ENCODE data around the gene FAM110C. TPM values are rescaled to one million over a fixed set of nuclear protein-coding genes. Genes with fewer than 3 reads are reported as not detected.
"Not testable (repeated sequence)": the region's sequence is repeated elsewhere in the genome, so short reads cannot be mapped to it uniquely, and the experiment has no call there.

Gene FAM110C
- total RNA-seq: under 1 TPM; 0.51 to 0.96 TPM

- ChIA-PET CTCF (interaction anchor here (0.8 kb wide), 1 partner anchor 35 kb away, joined by 3 read pairs; no protein-coding TSS in a partner anchor), POLR2A (no interaction called here)
- intact Hi-C loops (cut with DNase I, micrococcal nuclease): no loop called here
- DNase-seq (peak; percentile 59), ATAC-seq (peak; percentile 60)
- peaks cover 14% of the 10 kb centered on the region for H3K4me1 Mint-ChIP-seq
- peak within 1 kb of the TSS; percentile 66 for H3K4me3 Mint-ChIP-seq
- peak within 1 kb of the TSS; percentile 27 for H3K27ac Mint-ChIP-seq
- peaks cover 43% of the 10 kb centered on the region for H3K27me3 Mint-ChIP-seq
- no peaks in the 10 kb centered on the region for H3K9me3 Mint-ChIP-seq (ENCODE audit: low read depth)
- H3K36me3 Mint-ChIP-seq (ENCODE audit: low read depth): no peaks in the 10 kb centered on the region
Observed at GRCh38 chr2:46471-47345, at the start of gene FAM110C. FAM110C (minus strand) TSS chr2:46505; CDS start chr2:46385, 120 bp downstream.

GRCh38 chr2:92326-92725, 46.0 kb upstream of the FAM110C start:
- peaks cover 7% of the 10 kb centered on the region for H3K27me3 Mint-ChIP-seq
- no peaks in the 10 kb centered on the region for H3K36me3 Mint-ChIP-seq (ENCODE audit: low read depth)
- intact Hi-C loops (cut with DNase I, micrococcal nuclease): no loop called here
- ChIA-PET CTCF (interaction anchor here (1.0 kb wide), 1 partner anchor 1049 kb away, joined by 5 read pairs; no protein-coding TSS in a partner anchor), POLR2A (no interaction called here)
- DNase-seq: no peak
- ATAC-seq: no peak
- no peak overlapping the region for H3K4me3 Mint-ChIP-seq
- no peak overlapping the region for H3K27ac Mint-ChIP-seq
- H3K9me3 Mint-ChIP-seq (ENCODE audit: low read depth): peaks cover 8% of the 10 kb centered on the region
- no peaks in the 10 kb centered on the region for H3K4me1 Mint-ChIP-seq

GRCh38 chr2:90645-91312, 44.5 kb upstream of the FAM110C start:
- ChIA-PET POLR2A (no interaction called here), CTCF (interaction anchor here (1.7 kb wide), 1 partner anchor 10 kb away, joined by 4 read pairs; no protein-coding TSS in a partner anchor)
- H3K27me3 Mint-ChIP-seq: peaks cover 7% of the 10 kb centered on the region
- H3K27ac Mint-ChIP-seq: no peak overlapping the region
- intact Hi-C loops (cut with DNase I, micrococcal nuclease): no loop called here
- no peak overlapping the region for H3K4me3 Mint-ChIP-seq
- ATAC-seq (no peak), DNase-seq (no peak)
- H3K9me3 Mint-ChIP-seq (ENCODE audit: low read depth): peaks cover 4% of the 10 kb centered on the region
- H3K36me3 Mint-ChIP-seq (ENCODE audit: low read depth): no peaks in the 10 kb centered on the region
- no peaks in the 10 kb centered on the region for H3K4me1 Mint-ChIP-seq

- no peak for ATAC-seq
- no peak overlapping the region for H3K27ac Mint-ChIP-seq
- no peaks in the 10 kb centered on the region for H3K4me1 Mint-ChIP-seq
- DNase-seq: no peak
- peaks cover 6% of the 10 kb centered on the region for H3K27me3 Mint-ChIP-seq
- H3K36me3 Mint-ChIP-seq (ENCODE audit: low read depth): no peaks in the 10 kb centered on the region
- CTCF ChIA-PET: interaction anchor here (1.0 kb wide), 1 partner anchor 74 kb away, joined by 3 read pairs; no protein-coding TSS in a partner anchor
- intact Hi-C loops (cut with DNase I, micrococcal nuclease): no loop called here
- POLR2A ChIA-PET: no interaction called here
- H3K9me3 Mint-ChIP-seq (ENCODE audit: low read depth): peaks cover 3% of the 10 kb centered on the region
- no peak overlapping the region for H3K4me3 Mint-ChIP-seq
Observed at GRCh38 chr2:85761-86160, 39.5 kb upstream of the FAM110C start.

- Mint-ChIP-seq H3K36me3 (ENCODE audit: low read depth) (no peaks in the 10 kb centered on the region), H3K27me3 (peaks cover 8% of the 10 kb centered on the region), H3K4me1 (no peaks in the 10 kb centered on the region), H3K9me3 (ENCODE audit: low read depth) (no peaks in the 10 kb centered on the region), H3K27ac (no peak overlapping the region), H3K4me3 (no peak overlapping the region)
- intact Hi-C loops (cut with DNase I, micrococcal nuclease): no loop called here
- DNase-seq (no peak), ATAC-seq (no peak)
- ChIA-PET POLR2A (no interaction called here), CTCF (no interaction called here)
Observed at GRCh38 chr2:84121-84520, 37.8 kb upstream of the FAM110C start.

GRCh38 chr2:80971-81736, 34.8 kb upstream of the FAM110C start:
- ATAC-seq (no peak), DNase-seq (no peak)
- Mint-ChIP-seq H3K36me3 (ENCODE audit: low read depth) (no peaks in the 10 kb centered on the region), H3K4me1 (no peaks in the 10 kb centered on the region), H3K9me3 (ENCODE audit: low read depth) (no peaks in the 10 kb centered on the region), H3K27ac (no peak overlapping the region), H3K4me3 (no peak overlapping the region), H3K27me3 (peaks cover 14% of the 10 kb centered on the region)
- CTCF ChIA-PET: interaction anchor here (0.6 to 1.1 kb wide), 3 partner anchors 9 to 507 kb away, joined by 3 to 4 read pairs (median 4); no protein-coding TSS in a partner anchor
- POLR2A ChIA-PET: no interaction called here
- intact Hi-C loops (cut with DNase I, micrococcal nuclease): no loop called here

- ChIA-PET CTCF (interaction anchor here (1.1 kb wide), 1 partner anchor 10 kb away, joined by 4 read pairs; no protein-coding TSS in a partner anchor), POLR2A (no interaction called here)
- no peak for DNase-seq
- no peaks in the 10 kb centered on the region for H3K4me1 Mint-ChIP-seq
- no peaks in the 10 kb centered on the region for H3K9me3 Mint-ChIP-seq (ENCODE audit: low read depth)
- peaks cover 14% of the 10 kb centered on the region for H3K27me3 Mint-ChIP-seq
- intact Hi-C loops (cut with DNase I, micrococcal nuclease): no loop called here
- H3K4me3 Mint-ChIP-seq: no peak overlapping the region
- no peak for ATAC-seq
- H3K36me3 Mint-ChIP-seq (ENCODE audit: low read depth): no peaks in the 10 kb centered on the region
- H3K27ac Mint-ChIP-seq: no peak overlapping the region
Observed at GRCh38 chr2:80378-80777, 34.1 kb upstream of the FAM110C start.

GRCh38 chr2:71309-72035, 25.2 kb upstream of the FAM110C start:
- POLR2A ChIA-PET: no interaction called here
- no peaks in the 10 kb centered on the region for H3K4me1 Mint-ChIP-seq
- H3K9me3 Mint-ChIP-seq (ENCODE audit: low read depth): no peaks in the 10 kb centered on the region
- no peak overlapping the region for H3K4me3 Mint-ChIP-seq
- no peak overlapping the region for H3K27ac Mint-ChIP-seq
- intact Hi-C loops (cut with DNase I, micrococcal nuclease): no loop called here
- CTCF ChIA-PET: interaction anchor here (0.8 kb wide), 1 partner anchor 10 kb away, joined by 4 read pairs; no protein-coding TSS in a partner anchor
- no peaks in the 10 kb centered on the region for H3K36me3 Mint-ChIP-seq (ENCODE audit: low read depth)
- ATAC-seq: no peak
- H3K27me3 Mint-ChIP-seq: peaks cover 2% of the 10 kb centered on the region
- no peak for DNase-seq

- Mint-ChIP-seq H3K27me3 (peaks cover 4% of the 10 kb centered on the region), H3K4me1 (no peaks in the 10 kb centered on the region), H3K9me3 (ENCODE audit: low read depth) (no peaks in the 10 kb centered on the region), H3K27ac (no peak overlapping the region), H3K36me3 (ENCODE audit: low read depth) (no peaks in the 10 kb centered on the region), H3K4me3 (no peak overlapping the region)
- no peak for DNase-seq
- CTCF ChIA-PET: no interaction called here
- intact Hi-C loops (cut with DNase I, micrococcal nuclease): no loop called here
- no peak for ATAC-seq
- POLR2A ChIA-PET: no interaction called here
Observed at GRCh38 chr2:69366-70344, 23.4 kb upstream of the FAM110C start.

- DNase-seq; H3K9me3 Mint-ChIP-seq (ENCODE audit: low read depth); CTCF ChIA-PET; H3K4me1 Mint-ChIP-seq; POLR2A ChIA-PET; H3K36me3 Mint-ChIP-seq (ENCODE audit: low read depth); ATAC-seq; H3K4me3 Mint-ChIP-seq; H3K27ac Mint-ChIP-seq; intact Hi-C loops (cut with DNase I, micrococcal nuclease); H3K27me3 Mint-ChIP-seq: not testable (repeated sequence)
Observed at GRCh38 chr2:68637-69036, 22.3 kb upstream of the FAM110C start.
